ENCODE measurements around the gene GALK1. TPM values are rescaled to one million over a fixed set of nuclear protein-coding genes. Genes with fewer than 3 reads are reported as not detected.

GALK1 gene
- total and polyA plus RNA-seq, 2 of the 13 experiments (the other 11 are each of a cell fraction or from before 2014, with no cell fraction given) = 59.9 to 93.6 TPM

DNA sequence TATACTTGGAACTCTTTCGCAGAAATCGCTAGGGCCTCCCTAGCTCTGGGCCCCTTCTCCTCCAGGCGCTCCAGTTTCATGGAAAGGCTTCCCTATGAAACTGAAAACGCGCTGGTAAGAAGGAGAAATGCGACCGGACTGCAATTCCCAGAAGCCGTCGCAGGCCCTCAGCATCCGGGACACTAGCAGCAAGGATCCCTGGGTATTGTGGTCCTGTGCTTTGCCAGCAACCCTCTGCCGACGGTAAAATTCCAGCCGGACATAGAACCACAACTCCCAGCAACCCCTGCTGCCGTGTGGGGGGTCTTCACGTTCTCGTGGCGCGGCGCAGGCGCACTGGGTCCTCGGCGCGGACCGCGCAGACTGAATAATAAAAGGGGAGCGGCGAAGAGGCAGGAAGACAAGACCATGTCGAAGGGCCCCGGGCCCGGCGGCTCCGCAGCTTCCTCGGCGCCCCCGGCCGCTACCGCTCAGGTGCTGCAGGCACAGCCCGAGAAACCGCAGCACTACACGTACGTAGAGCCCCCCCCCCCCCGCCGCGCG lies 19.6 kb upstream of the GALK1 start, which contains the start of gene UNK (continued):
- TF ChIP-seq TBX2 (CRISPR knock-in tag; IDR thresholded peaks at IDR 0.05; ENCODE audit: borderline replicate concordance) = peak; percentile 87; the same call in 1 of the 2 replicates
- peak; percentile 95 for TF ChIP-seq IRF2 (CRISPR knock-in tag; IDR thresholded peaks at IDR 0.05)
- 0 out of 2 replicates have a peak, but pooled peaks have one; percentile 20 for TF ChIP-seq SRF (IDR thresholded peaks at IDR 0.05; ENCODE audit: low read depth, low read length)
- TF ChIP-seq NFIB (CRISPR knock-in tag; IDR thresholded peaks at IDR 0.05; ENCODE audit: borderline replicate concordance) = no peak
- TF ChIP-seq RFXANK (CRISPR knock-in tag; IDR thresholded peaks at IDR 0.05) = no peak
- TF ChIP-seq, protein P1, sequence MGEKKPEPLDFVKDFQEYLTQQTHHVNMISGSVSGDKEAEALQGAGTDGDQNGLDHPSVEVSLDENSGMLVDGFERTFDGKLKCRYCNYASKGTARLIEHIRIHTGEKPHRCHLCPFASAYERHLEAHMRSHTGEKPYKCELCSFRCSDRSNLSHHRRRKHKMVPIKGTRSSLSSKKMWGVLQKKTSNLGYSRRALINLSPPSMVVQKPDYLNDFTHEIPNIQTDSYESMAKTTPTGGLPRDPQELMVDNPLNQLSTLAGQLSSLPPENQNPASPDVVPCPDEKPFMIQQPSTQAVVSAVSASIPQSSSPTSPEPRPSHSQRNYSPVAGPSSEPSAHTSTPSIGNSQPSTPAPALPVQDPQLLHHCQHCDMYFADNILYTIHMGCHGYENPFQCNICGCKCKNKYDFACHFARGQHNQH (CRISPR knock-in tag; IDR thresholded peaks at IDR 0.05) = 0 out of 2 replicates have a peak, but pooled peaks have one; percentile 27
- TF ChIP-seq ZNF605 (CRISPR knock-in tag; IDR thresholded peaks at IDR 0.05) = no peak; the same call in 1 of the 2 replicates
- TF ChIP-seq, protein P2, sequence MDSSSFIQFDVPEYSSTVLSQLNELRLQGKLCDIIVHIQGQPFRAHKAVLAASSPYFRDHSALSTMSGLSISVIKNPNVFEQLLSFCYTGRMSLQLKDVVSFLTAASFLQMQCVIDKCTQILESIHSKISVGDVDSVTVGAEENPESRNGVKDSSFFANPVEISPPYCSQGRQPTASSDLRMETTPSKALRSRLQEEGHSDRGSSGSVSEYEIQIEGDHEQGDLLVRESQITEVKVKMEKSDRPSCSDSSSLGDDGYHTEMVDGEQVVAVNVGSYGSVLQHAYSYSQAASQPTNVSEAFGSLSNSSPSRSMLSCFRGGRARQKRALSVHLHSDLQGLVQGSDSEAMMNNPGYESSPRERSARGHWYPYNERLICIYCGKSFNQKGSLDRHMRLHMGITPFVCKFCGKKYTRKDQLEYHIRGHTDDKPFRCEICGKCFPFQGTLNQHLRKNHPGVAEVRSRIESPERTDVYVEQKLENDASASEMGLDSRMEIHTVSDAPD (CRISPR knock-in tag; IDR thresholded peaks at IDR 0.05) = peak; percentile 14; the same call in 1 of the 2 replicates
- TF ChIP-seq NFE2 (CRISPR knock-in tag; IDR thresholded peaks at IDR 0.05) = 0 out of 2 replicates have a peak, but pooled peaks have one; percentile 16
- 0 out of 2 replicates have a peak, but pooled peaks have one; percentile 10 for TF ChIP-seq ZFP36L1 (CRISPR knock-in tag; IDR thresholded peaks at IDR 0.05)
- TF ChIP-seq, protein P3, sequence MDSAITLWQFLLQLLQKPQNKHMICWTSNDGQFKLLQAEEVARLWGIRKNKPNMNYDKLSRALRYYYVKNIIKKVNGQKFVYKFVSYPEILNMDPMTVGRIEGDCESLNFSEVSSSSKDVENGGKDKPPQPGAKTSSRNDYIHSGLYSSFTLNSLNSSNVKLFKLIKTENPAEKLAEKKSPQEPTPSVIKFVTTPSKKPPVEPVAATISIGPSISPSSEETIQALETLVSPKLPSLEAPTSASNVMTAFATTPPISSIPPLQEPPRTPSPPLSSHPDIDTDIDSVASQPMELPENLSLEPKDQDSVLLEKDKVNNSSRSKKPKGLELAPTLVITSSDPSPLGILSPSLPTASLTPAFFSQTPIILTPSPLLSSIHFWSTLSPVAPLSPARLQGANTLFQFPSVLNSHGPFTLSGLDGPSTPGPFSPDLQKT (CRISPR knock-in tag; IDR thresholded peaks at IDR 0.05; ENCODE audit: borderline replicate concordance) = peak; percentile 63; the same call in 1 of the 2 replicates
- 0 out of 2 replicates have a peak, but pooled peaks have one; percentile 3 for TF ChIP-seq ZSCAN21 (CRISPR knock-in tag; IDR thresholded peaks at IDR 0.05; ENCODE audit: borderline replicate concordance)
- no peak for TF ChIP-seq ZNF30 (CRISPR knock-in tag; IDR thresholded peaks at IDR 0.05)
- no peak for TF ChIP-seq ZNF121 (CRISPR knock-in tag; IDR thresholded peaks at IDR 0.05)
- TF ChIP-seq ZNF709 (CRISPR knock-in tag; IDR thresholded peaks at IDR 0.05) = 0 out of 2 replicates have a peak, but pooled peaks have one; percentile 64
- peak; percentile 62; the same call in 1 of the 2 replicates for TF ChIP-seq KMT2B (CRISPR knock-in tag; IDR thresholded peaks at IDR 0.05)
- peak; percentile 88 for TF ChIP-seq GATAD1 (CRISPR knock-in tag; IDR thresholded peaks at IDR 0.05)
- TF ChIP-seq, protein P4, sequence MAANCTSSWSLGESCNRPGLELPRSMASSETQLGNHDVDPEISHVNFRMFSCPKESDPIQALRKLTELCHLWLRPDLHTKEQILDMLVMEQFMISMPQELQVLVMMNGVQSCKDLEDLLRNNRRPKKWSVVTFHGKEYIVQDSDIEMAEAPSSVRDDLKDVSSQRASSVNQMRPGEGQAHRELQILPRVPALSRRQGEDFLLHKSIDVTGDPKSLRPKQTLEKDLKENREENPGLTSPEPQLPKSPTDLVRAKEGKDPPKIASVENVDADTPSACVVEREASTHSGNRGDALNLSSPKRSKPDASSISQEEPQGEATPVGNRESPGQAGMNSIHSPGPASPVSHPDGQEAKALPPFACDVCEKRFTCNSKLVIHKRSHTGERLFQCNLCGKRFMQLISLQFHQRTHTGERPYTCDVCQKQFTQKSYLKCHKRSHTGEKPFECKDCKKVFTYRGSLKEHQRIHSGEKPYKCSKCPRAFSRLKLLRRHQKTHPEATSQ (CRISPR knock-in tag; IDR thresholded peaks at IDR 0.05; ENCODE audit: borderline replicate concordance) = peak; percentile 17
- TF ChIP-seq TP53 (CRISPR knock-in tag; conservative IDR thresholded peaks at IDR 0.05) = peak; percentile 69; the same call in 1 of the 2 replicates
- TF ChIP-seq SATB2 (CRISPR knock-in tag; IDR thresholded peaks at IDR 0.05) = 0 out of 2 replicates have a peak, but pooled peaks have one; percentile 20
- no peak for TF ChIP-seq NONO (IDR thresholded peaks at IDR 0.05)
- no peak for TF ChIP-seq NONO (CRISPR knock-in tag; conservative IDR thresholded peaks at IDR 0.05)
- peak; percentile 99 for TF ChIP-seq ZNF143 (CRISPR knock-in tag; IDR thresholded peaks at IDR 0.05)
- TF ChIP-seq PHF5A (CRISPR knock-in tag; IDR thresholded peaks at IDR 0.05; ENCODE audit: low read depth, unreplicated experiment) = peak; percentile 86
- TF ChIP-seq, protein P5, sequence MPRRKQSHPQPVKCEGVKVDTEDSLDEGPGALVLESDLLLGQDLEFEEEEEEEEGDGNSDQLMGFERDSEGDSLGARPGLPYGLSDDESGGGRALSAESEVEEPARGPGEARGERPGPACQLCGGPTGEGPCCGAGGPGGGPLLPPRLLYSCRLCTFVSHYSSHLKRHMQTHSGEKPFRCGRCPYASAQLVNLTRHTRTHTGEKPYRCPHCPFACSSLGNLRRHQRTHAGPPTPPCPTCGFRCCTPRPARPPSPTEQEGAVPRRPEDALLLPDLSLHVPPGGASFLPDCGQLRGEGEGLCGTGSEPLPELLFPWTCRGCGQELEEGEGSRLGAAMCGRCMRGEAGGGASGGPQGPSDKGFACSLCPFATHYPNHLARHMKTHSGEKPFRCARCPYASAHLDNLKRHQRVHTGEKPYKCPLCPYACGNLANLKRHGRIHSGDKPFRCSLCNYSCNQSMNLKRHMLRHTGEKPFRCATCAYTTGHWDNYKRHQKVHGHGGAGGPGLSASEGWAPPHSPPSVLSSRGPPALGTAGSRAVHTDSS (CRISPR knock-in tag; conservative IDR thresholded peaks at IDR 0.05) = peak; percentile 94

Measured in HepG2 (cell line).